NCI-H1417 (cell line): Measurements from ENCODE around the gene TBX19.

Experiments used
- DNase-seq, 3 experiments: peaks; one replicate each; lab custom pipeline; 2025; lab: John Stamatoyannopoulos, UW

TBX19 gene

DNA sequence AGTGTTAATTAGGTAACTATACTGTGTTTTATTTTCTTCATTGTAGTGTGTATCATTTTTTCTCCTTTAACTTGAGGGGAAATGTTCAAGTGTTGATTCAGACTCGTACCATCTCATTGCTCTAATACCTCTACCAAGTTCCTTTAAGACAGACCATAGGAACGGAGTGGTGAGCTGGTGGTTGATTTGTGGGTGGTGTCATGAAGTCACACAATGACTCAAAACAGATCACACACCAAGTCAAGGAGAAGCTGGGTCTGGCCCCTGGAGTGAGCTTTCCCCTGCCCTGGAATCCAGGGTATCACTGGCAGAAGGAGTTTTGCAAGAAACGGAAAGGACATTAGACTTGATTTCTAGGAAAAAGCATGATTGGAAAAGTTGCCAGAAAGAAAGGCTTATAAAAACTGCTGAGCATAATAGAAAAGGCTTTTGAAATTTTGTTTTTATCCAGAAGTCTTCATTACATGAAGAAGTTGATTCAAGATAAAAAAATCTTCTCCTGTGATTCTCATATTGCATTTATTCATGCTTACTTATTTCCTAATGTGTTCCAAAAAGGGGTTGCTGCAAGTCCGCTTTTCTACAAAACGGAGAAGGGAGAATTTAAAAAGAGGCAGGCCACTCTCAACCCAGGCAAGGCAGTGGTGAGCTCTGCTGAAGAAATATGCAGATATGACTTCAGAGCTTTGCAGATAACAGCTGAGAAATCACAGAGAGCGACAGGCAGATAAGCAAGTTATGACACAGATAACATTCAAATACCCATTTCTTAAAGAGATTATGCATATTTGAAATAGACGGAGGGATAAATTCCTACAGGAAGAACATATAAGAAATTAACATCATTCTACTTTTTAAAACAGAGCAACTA, 79.7 kb downstream of the TBX19 start:
- no peak for DNase-seq

DNA sequence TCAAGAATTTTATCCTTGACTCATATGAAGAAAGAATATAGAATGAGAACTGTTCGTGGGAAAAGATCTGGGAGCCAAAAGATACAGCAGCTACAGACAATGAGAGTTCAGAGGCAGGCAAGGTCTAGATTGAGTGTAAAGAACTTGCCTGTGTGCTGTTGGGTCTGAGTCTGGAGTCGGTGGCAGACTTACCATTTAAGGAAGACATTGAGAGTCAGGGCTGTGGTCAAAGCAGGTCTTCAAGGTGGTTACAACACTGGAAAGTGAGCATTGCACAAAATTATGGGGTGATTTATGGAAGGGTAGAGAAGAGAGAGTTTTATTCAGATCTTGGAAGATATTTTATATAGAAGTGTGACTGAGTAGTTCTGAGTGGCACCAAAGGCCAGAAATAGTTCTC, 80.6 kb downstream of the TBX19 start:
- DNase-seq, result no peak

DNA sequence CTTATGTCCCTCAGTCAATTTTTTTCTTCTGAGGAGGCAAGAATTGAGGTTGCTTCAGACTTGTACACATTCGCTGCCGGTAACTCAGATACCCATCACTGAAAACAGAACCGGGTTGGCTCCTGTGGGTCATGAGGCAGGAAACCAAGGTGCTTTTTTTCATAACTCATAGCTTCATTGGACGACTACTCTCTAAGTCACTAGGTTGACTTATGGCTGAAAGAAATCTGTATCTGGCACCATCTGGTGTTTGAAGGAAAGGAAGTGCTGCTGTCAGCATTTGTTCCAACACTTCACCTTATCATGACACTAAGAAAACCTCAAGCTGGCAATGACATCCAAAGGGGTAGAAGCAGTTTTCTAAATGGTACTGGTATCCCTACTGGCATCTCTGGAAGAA, 82.3 kb downstream of the TBX19 start:
- no peak for DNase-seq
